ENCODE results near the gene SPDYE6. TPM values are rescaled to one million over a fixed set of nuclear protein-coding genes. Genes with fewer than 3 reads are reported as not detected.
"Not testable (repeated sequence)": the region's sequence is repeated elsewhere in the genome, so short reads cannot be mapped to it uniquely, and the experiment has no call there.

Gene SPDYE6
- total and polyA plus RNA-seq, 10 of the 15 experiments (the other 5 are each of a cell fraction or from before 2014, with no cell fraction given) = 0.05 to 2.3 (median 1.00) TPM; not detected in 6

GRCh38 chr7:102365390-102365789 lies 9.1 kb upstream of the SPDYE6 start:
- H3K27ac ChIP-seq (ENCODE audit: control insufficient read depth, insufficient read depth); BruUV-seq (replicated peaks); DNase-seq (ENCODE audit: low read depth, low spot score); RAD21 ChIA-PET (ENCODE audit: unreplicated experiment); H3K27me3 ChIP-seq (replicated peaks in 1 of 2; ENCODE audit: control insufficient read depth in 2 of 2, insufficient read depth in 2 of 2, low read length in 1 of 2); ATAC-seq; FAIRE-seq; H2AFZ ChIP-seq (ENCODE audit: control insufficient read depth, low read depth, low read length); intact Hi-C loops (cut with micrococcal nuclease; ENCODE audit: unreplicated experiment); H3K9me3 ChIP-seq (replicated peaks; ENCODE audit: control insufficient read depth, insufficient read depth, low read length); H3K9ac ChIP-seq (ENCODE audit: control insufficient read depth, insufficient read depth, low read length); in situ Hi-C loops (cut with MboI); H3K4me1 ChIP-seq (ENCODE audit: control insufficient read depth, insufficient read depth, low read length); SMC1A ChIA-PET (ENCODE audit: uncharacterized antibody, unreplicated experiment); POLR2A ChIA-PET; CTCF ChIA-PET; H4K20me1 ChIP-seq (ENCODE audit: control insufficient read depth, insufficient read depth); H3K36me3 ChIP-seq (ENCODE audit: control insufficient read depth in 2 of 2, insufficient read depth in 2 of 2, low read length in 1 of 2): not testable (repeated sequence)
- 0 out of 2 replicates have a peak overlapping the region, but pooled peaks have one; percentile 9 for H3K4me2 ChIP-seq (ENCODE audit: control insufficient read depth, insufficient read depth)
- H3K79me2 ChIP-seq (ENCODE audit: control insufficient read depth, insufficient read depth, low read length) = peaks cover 14% of the 10 kb centered on the region
- WGBS (ENCODE audit: insufficient coverage, insufficient replicate concordance, low lambda C conversion rate, missing lambda C conversion rate) = 23% methylated on average over 4 of the region's 7 CpGs
- H3K4me3 ChIP-seq = peak overlapping the region; percentile 53

- 3% methylated on average over 14 of the region's 20 CpGs for WGBS (ENCODE audit: insufficient coverage, insufficient replicate concordance, low lambda C conversion rate, missing lambda C conversion rate)
- POLR2A ChIA-PET; FAIRE-seq; in situ Hi-C loops (cut with MboI); SMC1A ChIA-PET (ENCODE audit: uncharacterized antibody, unreplicated experiment); H4K20me1 ChIP-seq (ENCODE audit: control insufficient read depth, insufficient read depth); DNase-seq (ENCODE audit: low read depth, low spot score); H2AFZ ChIP-seq (ENCODE audit: control insufficient read depth, low read depth, low read length); BruUV-seq (replicated peaks); CTCF ChIA-PET; H3K4me1 ChIP-seq (ENCODE audit: control insufficient read depth, insufficient read depth, low read length); H3K9me3 ChIP-seq (replicated peaks; ENCODE audit: control insufficient read depth, insufficient read depth, low read length); H3K36me3 ChIP-seq (ENCODE audit: control insufficient read depth in 2 of 2, insufficient read depth in 2 of 2, low read length in 1 of 2); intact Hi-C loops (cut with micrococcal nuclease; ENCODE audit: unreplicated experiment); H3K27me3 ChIP-seq (replicated peaks in 1 of 2; ENCODE audit: control insufficient read depth in 2 of 2, insufficient read depth in 2 of 2, low read length in 1 of 2); H3K27ac ChIP-seq (ENCODE audit: control insufficient read depth, insufficient read depth): not testable (repeated sequence)
- RAD21 ChIA-PET (ENCODE audit: unreplicated experiment) = interaction anchor here (1.3 kb wide), 1 partner anchor 77 kb away, joined by 14 read pairs; the partner anchor contains the start of gene SH2B2
- Histone ChIP-seq H3K9ac (ENCODE audit: control insufficient read depth, insufficient read depth, low read length) (peak overlapping the region; percentile 66), H3K4me2 (ENCODE audit: control insufficient read depth, insufficient read depth) (0 out of 2 replicates have a peak overlapping the region, but pooled peaks have one; percentile 17), H3K79me2 (ENCODE audit: control insufficient read depth, insufficient read depth, low read length) (peaks cover 14% of the 10 kb centered on the region), H3K4me3 (peak overlapping the region; percentile 79)
- peak; percentile 9; the same call in 2 of the 3 replicates for ATAC-seq
Observed at GRCh38 chr7:102364394-102364886, 8.2 kb upstream of the SPDYE6 start.

Data from GM12878 (cell line).